GM12878 (cell line): ENCODE results near the gene ANAPC5. TPM values are rescaled to one million over a fixed set of nuclear protein-coding genes. Genes with fewer than 3 reads are reported as not detected.
A peak's percentile ranks its signal among the peaks of the same experiment; 100 is the strongest.

Source experiments
- BMI1 ChIP-seq: fragments of 450-650 bp; IDR thresholded peaks from 2 replicates; pipeline ENCODE4 v1.6.1; 2016; ENCODE audit warnings: mild to moderate bottlenecking, moderate library complexity, borderline replicate concordance
- CHD4 ChIP-seq: fragments of 200-600 bp; sonication (generic); IDR thresholded peaks from 2 replicates; pipeline ENCODE4 v1.6.1; 2016; ENCODE audit warnings: mild to moderate bottlenecking
- EGR1 ChIP-seq, 2 experiments: IDR thresholded peaks; 1 replicate in 1 of 2; 2 replicates in 1 of 2; pipeline ENCODE4 v1.6.1; 2011 to 2012; ENCODE audit warnings: low read depth in 2 of 2, low read length in 2 of 2, borderline replicate concordance in 1 of 2, mild to moderate bottlenecking in 1 of 2, moderate library complexity in 1 of 2
- HDGF ChIP-seq: fragments of 450-650 bp; IDR thresholded peaks from 2 replicates; pipeline ENCODE4 v1.6.1; 2016; ENCODE audit warnings: antibody characterized with exemption
- JUND ChIP-seq: IDR thresholded peaks from 2 replicates; pipeline ENCODE4 v1.6.1; 2012; ENCODE audit warnings: low read depth, mild to moderate bottlenecking, low read length, improper control_type of control experiment, moderate library complexity
- MYB ChIP-seq: fragments of 150-350 bp; IDR thresholded peaks from 2 replicates; pipeline ENCODE4 v1.6.1; 2014; ENCODE audit warnings: mild to moderate bottlenecking, low read depth, low read length, borderline replicate concordance
- NRF1 ChIP-seq: conservative IDR thresholded peaks from 2 replicates; pipeline ENCODE4 v1.6.1; 2011; ENCODE audit warnings: mild to moderate bottlenecking, low read depth, low read length, improper control_type of control experiment
- POU2F2 ChIP-seq: IDR thresholded peaks from 3 replicates; pipeline ENCODE4 v1.6.1; 2011; ENCODE audit warnings: low read depth, mild to moderate bottlenecking, low read length, borderline replicate concordance
- RB1 ChIP-seq: fragments of 450-650 bp; formaldehyde crosslinking; IDR thresholded peaks from 2 replicates; pipeline ENCODE4 v1.6.1; 2017; ENCODE audit warnings: mild to moderate bottlenecking, borderline replicate concordance
- SUPT20H ChIP-seq: IDR thresholded peaks from 2 replicates; pipeline ENCODE4 v1.6.1; 2011; ENCODE audit warnings: low read depth, mild to moderate bottlenecking, low read length, moderate library complexity, borderline replicate concordance; ENCODE audit not compliant: control insufficient read depth
- TAF1 ChIP-seq: IDR thresholded peaks from 2 replicates; pipeline ENCODE4 v1.6.1; 2011; ENCODE audit warnings: mild to moderate bottlenecking, low read depth, low read length, borderline replicate concordance
- polyA plus RNA-seq, 11 experiments: library from polyadenylated mRNA; depleted of rRNA in 4 of 11; unstranded in 6 of 11; stranded (reverse) in 5 of 11; fragments of >200 nt; fragmentation: Nextera tagmentation in 4 of 11; fragmentation: Illumina TruSeq in 1 of 11; extraction: Ambion mirVana in 4 of 11; extraction: Trizol in 1 of 11; gene quantifications; 1 replicate in 1 of 11; 2 replicates in 10 of 11; pipeline versions ENCODE4 v1.2.1 to v1.2.3, GENCODE V29; 2011 to 2016; ENCODE audit warnings: inconsistent platforms in 2 of 11, missing spikeins in 2 of 11, low read depth in 1 of 11
- total RNA-seq, 4 experiments: library from RNA; depleted of rRNA in 3 of 4; stranded (reverse); fragments of >200 nt in 3 of 4; fragmentation: Illumina TruSeq in 1 of 4; extraction: Trizol in 1 of 4; gene quantifications; 2 replicates each; pipeline versions ENCODE4 v1.2.1 to v1.2.3, GENCODE V29; 2013 to 2021
- TF ChIP-seq, protein P1 (sequence below): fragments of 450-650 bp; formaldehyde crosslinking; IDR thresholded peaks from 2 replicates; pipeline ENCODE4 v1.4.0; 2022; ENCODE audit warnings: mild to moderate bottlenecking, moderate library complexity
- TF ChIP-seq, protein P2 (sequence below): fragments of 450-650 bp; IDR thresholded peaks from 2 replicates; pipeline ENCODE4 v1.6.1; 2016; ENCODE audit warnings: mild to moderate bottlenecking, moderate library complexity, borderline replicate concordance
- TF ChIP-seq, protein P3 (sequence below): fragments of 450-650 bp; IDR thresholded peaks from 2 replicates; pipeline ENCODE4 v1.6.1; 2018; ENCODE audit warnings: borderline replicate concordance, mild to moderate bottlenecking; ENCODE audit not compliant: partially characterized antibody
- TF ChIP-seq, protein P4 (sequence below): fragments of 450-650 bp; IDR thresholded peaks from 2 replicates; pipeline ENCODE4 v1.6.1; 2017; ENCODE audit warnings: mild to moderate bottlenecking

The ANAPC5 gene
- total and polyA plus RNA-seq, 10 of the 15 experiments (the other 5 are each of a cell fraction or from before 2014, with no cell fraction given) = 102 to 227 (median 166) TPM

DNA sequence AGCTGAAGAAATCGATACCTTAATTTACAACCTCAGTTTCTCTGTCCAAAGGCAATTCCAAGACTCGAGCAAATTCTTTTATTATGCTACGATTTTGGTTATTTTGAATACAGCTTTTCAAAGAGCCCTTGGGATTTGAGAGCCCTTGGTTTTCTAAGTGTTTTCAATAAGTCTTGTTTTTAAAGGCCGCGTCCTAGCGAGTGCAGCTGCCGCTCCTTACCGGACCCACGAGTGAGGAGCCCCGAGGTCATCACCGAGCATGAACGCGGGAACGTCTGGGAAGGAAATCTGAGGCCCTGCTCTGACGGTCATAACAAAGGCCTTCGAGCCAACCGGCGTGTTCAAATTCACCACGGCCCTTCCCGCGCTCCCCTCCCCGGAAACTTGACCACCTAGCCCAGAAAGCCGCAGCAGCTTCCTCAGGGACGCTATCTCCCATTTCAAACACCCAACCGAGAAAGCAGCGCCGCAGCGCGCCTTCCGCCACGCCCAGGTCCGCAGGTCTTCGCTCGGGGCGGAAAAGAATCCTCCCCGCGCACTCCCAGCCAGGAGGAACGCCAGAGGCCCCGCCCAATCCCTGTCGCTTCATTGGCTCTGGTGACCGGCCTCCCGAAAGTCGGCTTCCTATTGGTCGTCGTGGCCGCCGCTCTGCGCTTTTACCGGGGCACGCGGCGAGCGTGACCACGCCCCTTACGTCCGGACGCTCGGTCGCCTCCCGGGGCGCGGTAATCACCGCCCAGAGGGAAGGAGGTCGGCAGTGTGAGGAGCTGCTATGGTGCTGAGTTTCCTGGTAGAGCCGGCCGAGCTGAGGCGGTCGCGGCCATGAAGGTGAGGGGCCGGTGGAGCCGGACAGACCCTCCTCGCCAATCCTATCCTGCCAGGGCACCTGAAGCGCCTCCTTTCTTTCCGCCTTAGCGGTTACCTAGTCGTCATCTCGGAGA is 47.5 kb upstream of the ANAPC5 start, which contains the start of gene RNF34 (continued):
- TF ChIP-seq, protein P1, sequence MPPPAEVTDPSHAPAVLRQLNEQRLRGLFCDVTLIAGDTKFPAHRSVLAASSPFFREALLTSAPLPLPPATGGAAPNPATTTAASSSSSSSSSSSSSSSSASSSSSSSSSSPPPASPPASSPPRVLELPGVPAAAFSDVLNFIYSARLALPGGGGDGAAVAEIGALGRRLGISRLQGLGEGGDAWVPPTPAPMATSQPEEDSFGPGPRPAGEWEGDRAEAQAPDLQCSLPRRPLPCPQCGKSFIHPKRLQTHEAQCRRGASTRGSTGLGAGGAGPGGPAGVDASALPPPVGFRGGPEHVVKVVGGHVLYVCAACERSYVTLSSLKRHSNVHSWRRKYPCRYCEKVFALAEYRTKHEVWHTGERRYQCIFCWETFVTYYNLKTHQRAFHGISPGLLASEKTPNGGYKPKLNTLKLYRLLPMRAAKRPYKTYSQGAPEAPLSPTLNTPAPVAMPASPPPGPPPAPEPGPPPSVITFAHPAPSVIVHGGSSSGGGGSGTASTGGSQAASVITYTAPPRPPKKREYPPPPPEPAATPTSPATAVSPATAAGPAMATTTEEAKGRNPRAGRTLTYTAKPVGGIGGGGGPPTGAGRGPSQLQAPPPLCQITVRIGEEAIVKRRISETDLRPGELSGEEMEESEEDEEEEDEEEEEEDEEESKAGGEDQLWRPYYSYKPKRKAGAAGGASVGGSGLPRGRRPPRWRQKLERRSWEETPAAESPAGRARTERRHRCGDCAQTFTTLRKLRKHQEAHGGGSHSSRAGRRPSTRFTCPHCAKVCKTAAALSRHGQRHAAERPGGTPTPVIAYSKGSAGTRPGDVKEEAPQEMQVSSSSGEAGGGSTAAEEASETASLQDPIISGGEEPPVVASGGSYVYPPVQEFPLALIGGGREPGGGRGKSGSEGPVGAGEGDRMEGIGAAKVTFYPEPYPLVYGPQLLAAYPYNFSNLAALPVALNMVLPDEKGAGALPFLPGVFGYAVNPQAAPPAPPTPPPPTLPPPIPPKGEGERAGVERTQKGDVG = no peak
- TF ChIP-seq BMI1 = no peak
- TF ChIP-seq, protein P2, sequence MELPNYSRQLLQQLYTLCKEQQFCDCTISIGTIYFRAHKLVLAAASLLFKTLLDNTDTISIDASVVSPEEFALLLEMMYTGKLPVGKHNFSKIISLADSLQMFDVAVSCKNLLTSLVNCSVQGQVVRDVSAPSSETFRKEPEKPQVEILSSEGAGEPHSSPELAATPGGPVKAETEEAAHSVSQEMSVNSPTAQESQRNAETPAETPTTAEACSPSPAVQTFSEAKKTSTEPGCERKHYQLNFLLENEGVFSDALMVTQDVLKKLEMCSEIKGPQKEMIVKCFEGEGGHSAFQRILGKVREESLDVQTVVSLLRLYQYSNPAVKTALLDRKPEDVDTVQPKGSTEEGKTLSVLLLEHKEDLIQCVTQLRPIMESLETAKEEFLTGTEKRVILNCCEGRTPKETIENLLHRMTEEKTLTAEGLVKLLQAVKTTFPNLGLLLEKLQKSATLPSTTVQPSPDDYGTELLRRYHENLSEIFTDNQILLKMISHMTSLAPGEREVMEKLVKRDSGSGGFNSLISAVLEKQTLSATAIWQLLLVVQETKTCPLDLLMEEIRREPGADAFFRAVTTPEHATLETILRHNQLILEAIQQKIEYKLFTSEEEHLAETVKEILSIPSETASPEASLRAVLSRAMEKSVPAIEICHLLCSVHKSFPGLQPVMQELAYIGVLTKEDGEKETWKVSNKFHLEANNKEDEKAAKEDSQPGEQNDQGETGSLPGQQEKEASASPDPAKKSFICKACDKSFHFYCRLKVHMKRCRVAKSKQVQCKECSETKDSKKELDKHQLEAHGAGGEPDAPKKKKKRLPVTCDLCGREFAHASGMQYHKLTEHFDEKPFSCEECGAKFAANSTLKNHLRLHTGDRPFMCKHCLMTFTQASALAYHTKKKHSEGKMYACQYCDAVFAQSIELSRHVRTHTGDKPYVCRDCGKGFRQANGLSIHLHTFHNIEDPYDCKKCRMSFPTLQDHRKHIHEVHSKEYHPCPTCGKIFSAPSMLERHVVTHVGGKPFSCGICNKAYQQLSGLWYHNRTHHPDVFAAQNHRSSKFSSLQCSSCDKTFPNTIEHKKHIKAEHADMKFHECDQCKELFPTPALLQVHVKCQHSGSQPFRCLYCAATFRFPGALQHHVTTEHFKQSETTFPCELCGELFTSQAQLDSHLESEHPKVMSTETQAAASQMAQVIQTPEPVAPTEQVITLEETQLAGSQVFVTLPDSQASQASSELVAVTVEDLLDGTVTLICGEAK = peak; percentile 86
- peak; percentile 6 to 87; a peak in 1 of 3 replicates for TF ChIP-seq EGR1 (IDR thresholded peaks at IDR 0.05; ENCODE audit: borderline replicate concordance in 1 of 2, low read depth in 2 of 2, low read length in 2 of 2)
- TF ChIP-seq, protein P3, sequence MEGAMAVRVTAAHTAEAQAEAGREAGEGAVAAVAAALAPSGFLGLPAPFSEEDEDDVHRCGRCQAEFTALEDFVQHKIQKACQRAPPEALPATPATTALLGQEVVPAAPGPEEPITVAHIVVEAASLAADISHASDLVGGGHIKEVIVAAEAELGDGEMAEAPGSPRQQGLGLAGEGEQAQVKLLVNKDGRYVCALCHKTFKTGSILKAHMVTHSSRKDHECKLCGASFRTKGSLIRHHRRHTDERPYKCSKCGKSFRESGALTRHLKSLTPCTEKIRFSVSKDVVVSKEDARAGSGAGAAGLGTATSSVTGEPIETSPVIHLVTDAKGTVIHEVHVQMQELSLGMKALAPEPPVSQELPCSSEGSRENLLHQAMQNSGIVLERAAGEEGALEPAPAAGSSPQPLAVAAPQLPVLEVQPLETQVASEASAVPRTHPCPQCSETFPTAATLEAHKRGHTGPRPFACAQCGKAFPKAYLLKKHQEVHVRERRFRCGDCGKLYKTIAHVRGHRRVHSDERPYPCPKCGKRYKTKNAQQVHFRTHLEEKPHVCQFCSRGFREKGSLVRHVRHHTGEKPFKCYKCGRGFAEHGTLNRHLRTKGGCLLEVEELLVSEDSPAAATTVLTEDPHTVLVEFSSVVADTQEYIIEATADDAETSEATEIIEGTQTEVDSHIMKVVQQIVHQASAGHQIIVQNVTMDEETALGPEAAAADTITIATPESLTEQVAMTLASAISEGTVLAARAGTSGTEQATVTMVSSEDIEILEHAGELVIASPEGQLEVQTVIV = peak; percentile 47
- TF ChIP-seq, protein P4, sequence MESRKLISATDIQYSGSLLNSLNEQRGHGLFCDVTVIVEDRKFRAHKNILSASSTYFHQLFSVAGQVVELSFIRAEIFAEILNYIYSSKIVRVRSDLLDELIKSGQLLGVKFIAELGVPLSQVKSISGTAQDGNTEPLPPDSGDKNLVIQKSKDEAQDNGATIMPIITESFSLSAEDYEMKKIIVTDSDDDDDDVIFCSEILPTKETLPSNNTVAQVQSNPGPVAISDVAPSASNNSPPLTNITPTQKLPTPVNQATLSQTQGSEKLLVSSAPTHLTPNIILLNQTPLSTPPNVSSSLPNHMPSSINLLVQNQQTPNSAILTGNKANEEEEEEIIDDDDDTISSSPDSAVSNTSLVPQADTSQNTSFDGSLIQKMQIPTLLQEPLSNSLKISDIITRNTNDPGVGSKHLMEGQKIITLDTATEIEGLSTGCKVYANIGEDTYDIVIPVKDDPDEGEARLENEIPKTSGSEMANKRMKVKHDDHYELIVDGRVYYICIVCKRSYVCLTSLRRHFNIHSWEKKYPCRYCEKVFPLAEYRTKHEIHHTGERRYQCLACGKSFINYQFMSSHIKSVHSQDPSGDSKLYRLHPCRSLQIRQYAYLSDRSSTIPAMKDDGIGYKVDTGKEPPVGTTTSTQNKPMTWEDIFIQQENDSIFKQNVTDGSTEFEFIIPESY = no peak
- no peak for TF ChIP-seq JUND
- TF ChIP-seq HDGF = peak; percentile 90; the same call in 1 of the 2 replicates
- TF ChIP-seq CHD4 = no peak
- TF ChIP-seq NRF1 = peak; percentile 40
- no peak for TF ChIP-seq SUPT20H
- TF ChIP-seq POU2F2 = peak; percentile 90; the same call in 2 of the 3 replicates
- TF ChIP-seq TAF1 = peak; percentile 97
- no peak for TF ChIP-seq MYB
- peak; percentile 88; the same call in 1 of the 2 replicates for TF ChIP-seq RB1
